MM.1S (cell line): ENCODE measurements around the gene RHOU.

ENCODE experiments used
- DNase-seq: peaks from one replicate; pipeline ENCODE4 v3.0.0-alpha.2; 2015
- H2AFZ ChIP-seq: fragments of 300-600 bp; sonication (generic); 2 replicates; pipeline ENCODE4 v1.6.0; 2016; ENCODE audit warnings: antibody characterized with exemption, low read length
- H3F3A ChIP-seq: fragments of 300-600 bp; sonication (generic); 2 replicates; pipeline ENCODE4 v1.6.1; 2016; ENCODE audit warnings: mild to moderate bottlenecking, antibody characterized with exemption, low read length, moderate library complexity, mixed read lengths; ENCODE audit not compliant: insufficient read depth
- H3K27ac ChIP-seq: fragments of 300-600 bp; sonication (generic); 2 replicates; pipeline ENCODE4 v1.5.1; 2016; ENCODE audit warnings: mild to moderate bottlenecking, low read length
- H3K27me3 ChIP-seq: fragments of 300-600 bp; sonication (generic); replicated peaks from 2 replicates; pipeline ENCODE4 v1.6.0; 2016; ENCODE audit warnings: low read length; ENCODE audit not compliant: insufficient read depth
- H3K36me3 ChIP-seq: fragments of 300-600 bp; sonication (generic); replicated peaks from 2 replicates; pipeline ENCODE4 v1.6.1; 2016; ENCODE audit warnings: mild to moderate bottlenecking, low read length, mixed read lengths; ENCODE audit not compliant: insufficient read depth
- H3K4me1 ChIP-seq: fragments of 300-600 bp; sonication (generic); 2 replicates; pipeline ENCODE4 v1.6.1; 2016; ENCODE audit warnings: low read length, mixed read lengths
- H3K4me2 ChIP-seq: fragments of 300-600 bp; sonication (generic); 2 replicates; pipeline ENCODE4 v1.6.0; 2016; ENCODE audit warnings: low read depth, low read length
- H3K4me3 ChIP-seq: fragments of 300-600 bp; sonication (generic); 2 replicates; pipeline ENCODE4 v1.5.1; 2016; ENCODE audit warnings: low read length, mixed read lengths
- H3K79me2 ChIP-seq: fragments of 300-600 bp; sonication (generic); 2 replicates; pipeline ENCODE4 v1.6.1; 2016; ENCODE audit warnings: mixed run types, low read length, mixed read lengths
- H3K9ac ChIP-seq: fragments of 300-600 bp; sonication (generic); 2 replicates; pipeline ENCODE4 v1.6.1; 2016; ENCODE audit warnings: low read length, mixed read lengths
- H3K9me2 ChIP-seq: fragments of 300-600 bp; sonication (generic); replicated peaks from 2 replicates; pipeline ENCODE4 v1.6.1; 2016; ENCODE audit warnings: mild to moderate bottlenecking, low read length, mixed read lengths; ENCODE audit not compliant: insufficient read depth
- H3K9me3 ChIP-seq: fragments of 300-600 bp; sonication (generic); replicated peaks from 2 replicates; pipeline ENCODE4 v1.6.1; 2016; ENCODE audit warnings: mild to moderate bottlenecking, low read length, mixed read lengths; ENCODE audit not compliant: insufficient read depth
- H4K20me1 ChIP-seq: fragments of 300-600 bp; sonication (generic); 2 replicates; pipeline ENCODE4 v1.6.1; 2016; ENCODE audit warnings: mild to moderate bottlenecking, low read length, moderate library complexity, mixed read lengths; ENCODE audit not compliant: insufficient read depth
- EZH2 ChIP-seq: fragments of 300-600 bp; sonication (generic); optimal IDR thresholded peaks from 2 replicates; pipeline ENCODE3; 2017; ENCODE audit warnings: low read depth, mild to moderate bottlenecking, antibody characterized with exemption, low read length, mixed read lengths
- EZH2phosphoT487 ChIP-seq: fragments of 300-600 bp; sonication (generic); IDR thresholded peaks from 2 replicates; pipeline ENCODE4 v1.6.1; 2018; ENCODE audit warnings: antibody characterized with exemption, low read length
- TF ChIP-seq, protein P1 (sequence below): fragments of 300-600 bp; sonication (generic); IDR thresholded peaks from 2 replicates; pipeline ENCODE4 v1.5.1; 2016; ENCODE audit warnings: antibody characterized with exemption, low read length, mixed read lengths

RHOU gene

DNA sequence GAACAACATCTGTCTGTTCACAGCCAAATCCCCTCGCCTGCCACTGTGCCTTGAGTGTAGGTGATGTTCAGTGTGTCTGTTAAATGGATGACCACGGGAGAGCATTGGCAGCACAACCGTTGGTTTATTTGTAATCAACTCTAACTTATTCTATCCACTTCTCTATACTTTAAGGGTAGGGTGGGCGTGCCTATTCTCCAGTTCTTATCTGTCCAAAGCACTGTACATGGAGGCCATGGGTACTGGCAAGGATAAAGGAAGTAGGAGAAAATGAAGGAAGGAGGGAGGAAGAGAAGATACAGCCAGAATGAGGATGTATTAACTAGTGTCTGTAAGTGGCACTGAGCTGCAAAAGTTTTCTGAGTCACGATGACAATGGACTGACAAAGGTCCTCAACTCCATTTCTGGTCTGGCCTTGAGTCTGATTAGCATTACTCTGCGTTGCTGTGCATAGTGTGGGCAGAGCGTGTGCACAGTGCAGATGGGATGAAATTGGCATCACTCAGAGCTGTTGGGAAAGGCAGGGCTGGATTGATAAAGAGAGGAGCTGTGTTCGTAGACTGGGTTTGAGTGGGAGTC, 7.1 kb downstream of the RHOU start:
- Histone ChIP-seq H3K27me3 (no peaks in the 10 kb centered on the region), H3K36me3 (no peaks in the 10 kb centered on the region), H3K9me2 (no peaks in the 10 kb centered on the region), H3F3A (0 out of 2 replicates have a peak, but pooled peaks cover 5% of the 10 kb centered on the region), H3K9ac (no peak overlapping the region), H4K20me1 (no peaks in the 10 kb centered on the region), H3K4me3 (no peak overlapping the region), H2AFZ (no peak overlapping the region), H3K4me1 (peaks cover 13% of the 10 kb centered on the region; the same call in 1 of the 2 replicates), H3K79me2 (no peaks in the 10 kb centered on the region), H3K27ac (no peak overlapping the region), H3K4me2 (no peak overlapping the region), H3K9me3 (no peaks in the 10 kb centered on the region)
- DNase-seq: no peak
- no peak for TF ChIP-seq EZH2
- TF ChIP-seq, protein P1, sequence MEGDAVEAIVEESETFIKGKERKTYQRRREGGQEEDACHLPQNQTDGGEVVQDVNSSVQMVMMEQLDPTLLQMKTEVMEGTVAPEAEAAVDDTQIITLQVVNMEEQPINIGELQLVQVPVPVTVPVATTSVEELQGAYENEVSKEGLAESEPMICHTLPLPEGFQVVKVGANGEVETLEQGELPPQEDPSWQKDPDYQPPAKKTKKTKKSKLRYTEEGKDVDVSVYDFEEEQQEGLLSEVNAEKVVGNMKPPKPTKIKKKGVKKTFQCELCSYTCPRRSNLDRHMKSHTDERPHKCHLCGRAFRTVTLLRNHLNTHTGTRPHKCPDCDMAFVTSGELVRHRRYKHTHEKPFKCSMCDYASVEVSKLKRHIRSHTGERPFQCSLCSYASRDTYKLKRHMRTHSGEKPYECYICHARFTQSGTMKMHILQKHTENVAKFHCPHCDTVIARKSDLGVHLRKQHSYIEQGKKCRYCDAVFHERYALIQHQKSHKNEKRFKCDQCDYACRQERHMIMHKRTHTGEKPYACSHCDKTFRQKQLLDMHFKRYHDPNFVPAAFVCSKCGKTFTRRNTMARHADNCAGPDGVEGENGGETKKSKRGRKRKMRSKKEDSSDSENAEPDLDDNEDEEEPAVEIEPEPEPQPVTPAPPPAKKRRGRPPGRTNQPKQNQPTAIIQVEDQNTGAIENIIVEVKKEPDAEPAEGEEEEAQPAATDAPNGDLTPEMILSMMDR: no peak
- no peak for TF ChIP-seq EZH2phosphoT487

DNA sequence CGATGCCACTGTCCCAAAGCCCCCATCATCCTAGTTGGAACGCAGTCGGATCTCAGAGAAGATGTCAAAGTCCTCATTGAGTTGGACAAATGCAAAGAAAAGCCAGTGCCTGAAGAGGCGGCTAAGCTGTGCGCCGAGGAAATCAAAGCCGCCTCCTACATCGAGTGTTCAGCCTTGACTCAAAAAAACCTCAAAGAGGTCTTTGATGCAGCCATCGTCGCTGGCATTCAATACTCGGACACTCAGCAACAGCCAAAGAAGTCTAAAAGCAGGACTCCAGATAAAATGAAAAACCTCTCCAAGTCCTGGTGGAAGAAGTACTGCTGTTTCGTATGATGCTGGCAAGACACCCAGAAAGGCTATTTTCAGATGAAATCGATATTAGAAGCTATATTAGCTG, 8.1 kb downstream of the RHOU start:
- Histone ChIP-seq H3K4me3 (no peak overlapping the region), H3F3A (0 out of 2 replicates have a peak, but pooled peaks cover 5% of the 10 kb centered on the region), H4K20me1 (no peaks in the 10 kb centered on the region), H2AFZ (no peak overlapping the region), H3K79me2 (no peaks in the 10 kb centered on the region), H3K4me1 (peaks cover 13% of the 10 kb centered on the region; the same call in 1 of the 2 replicates), H3K4me2 (no peak overlapping the region), H3K27ac (no peak overlapping the region), H3K9ac (no peak overlapping the region), H3K9me3 (no peaks in the 10 kb centered on the region), H3K27me3 (no peaks in the 10 kb centered on the region), H3K9me2 (no peaks in the 10 kb centered on the region), H3K36me3 (no peaks in the 10 kb centered on the region)
- TF ChIP-seq EZH2phosphoT487: no peak
- TF ChIP-seq, protein P1: no peak
- TF ChIP-seq EZH2: no peak
- no peak for DNase-seq

DNA sequence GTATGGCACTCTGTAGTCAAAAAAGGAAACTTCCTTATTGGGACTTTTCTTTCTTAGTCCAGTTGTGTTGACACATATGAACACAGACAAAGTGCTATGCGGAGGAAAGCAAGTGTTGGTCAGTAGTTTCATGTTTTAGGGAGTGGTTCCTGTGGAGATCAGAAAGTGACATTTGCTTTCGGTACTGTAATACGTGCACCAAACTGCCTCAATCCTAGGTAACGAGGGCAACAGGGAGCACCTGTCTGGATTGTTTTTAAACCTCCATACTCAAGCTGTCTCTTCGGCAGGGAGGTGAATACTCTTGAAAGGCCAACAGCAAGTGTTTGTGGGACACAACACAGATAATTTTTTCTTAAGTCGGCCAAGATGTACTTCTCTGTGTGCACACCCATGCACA, 9.1 kb downstream of the RHOU start:
- peak overlapping the region; percentile 33; the same call in 1 of the 2 replicates for H3K27ac ChIP-seq
- H3K9me3 ChIP-seq: no peaks in the 10 kb centered on the region
- H3K9ac ChIP-seq: no peak overlapping the region
- peaks cover 13% of the 10 kb centered on the region; the same call in 1 of the 2 replicates for H3K4me1 ChIP-seq
- no peaks in the 10 kb centered on the region for H3K9me2 ChIP-seq
- no peaks in the 10 kb centered on the region for H3K79me2 ChIP-seq
- 0 out of 2 replicates have a peak, but pooled peaks cover 5% of the 10 kb centered on the region for H3F3A ChIP-seq
- peak overlapping the region; percentile 30; the same call in 1 of the 2 replicates for H3K4me2 ChIP-seq
- no peak overlapping the region for H2AFZ ChIP-seq
- H4K20me1 ChIP-seq: no peaks in the 10 kb centered on the region
- TF ChIP-seq EZH2: no peak
- TF ChIP-seq, protein P1: no peak
- TF ChIP-seq EZH2phosphoT487: no peak
- no peak overlapping the region for H3K4me3 ChIP-seq
- peak; percentile 70 for DNase-seq
- H3K36me3 ChIP-seq: no peaks in the 10 kb centered on the region
- H3K27me3 ChIP-seq: no peaks in the 10 kb centered on the region
